Breast epithelium (tissue), 3 donors: ENCODE results near the gene DUOX2.
A peak's percentile ranks its signal among the peaks of the same experiment; 100 is the strongest.

ENCODE experiments used
- POLR2A ChIP-seq: fragments of 450-650 bp; IDR thresholded peaks from one replicate; pipeline ENCODE4 v1.6.1; 2016; ENCODE audit warnings: antibody characterized with exemption, mild to moderate bottlenecking, moderate library complexity
- TF ChIP-seq, protein P1 (sequence below), 3 donors: fragments of 450-650 bp; IDR thresholded peaks; one replicate each; pipeline ENCODE4 v1.5.1; 2016 to 2017; ENCODE audit warnings: antibody characterized with exemption in 3 of 3, mild to moderate bottlenecking in 3 of 3, moderate library complexity in 3 of 3

DNA sequence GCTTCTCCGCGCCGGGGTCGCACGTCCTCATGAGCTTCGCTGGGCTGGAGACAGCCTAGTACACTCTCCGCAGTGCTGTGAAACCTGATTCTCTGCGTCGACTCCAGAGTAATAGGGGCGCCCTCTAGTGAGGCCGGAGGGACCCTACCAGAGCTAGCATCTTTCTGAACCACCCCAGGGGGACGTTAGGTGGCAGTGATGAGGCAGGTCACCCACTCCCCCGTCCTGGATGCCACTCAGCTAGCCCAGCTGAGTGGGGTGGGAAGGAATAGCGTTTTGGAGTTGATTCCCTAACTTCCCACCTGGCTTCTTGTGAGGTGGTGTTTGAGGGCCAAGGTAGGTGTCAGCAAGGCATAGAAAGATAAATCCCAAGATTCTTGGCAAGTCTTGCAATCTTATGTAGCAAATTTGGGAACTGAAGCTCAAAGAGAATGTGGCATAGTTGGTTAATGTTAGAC is 4.2 kb upstream of the DUOX2 start:
- TF ChIP-seq, protein P1, sequence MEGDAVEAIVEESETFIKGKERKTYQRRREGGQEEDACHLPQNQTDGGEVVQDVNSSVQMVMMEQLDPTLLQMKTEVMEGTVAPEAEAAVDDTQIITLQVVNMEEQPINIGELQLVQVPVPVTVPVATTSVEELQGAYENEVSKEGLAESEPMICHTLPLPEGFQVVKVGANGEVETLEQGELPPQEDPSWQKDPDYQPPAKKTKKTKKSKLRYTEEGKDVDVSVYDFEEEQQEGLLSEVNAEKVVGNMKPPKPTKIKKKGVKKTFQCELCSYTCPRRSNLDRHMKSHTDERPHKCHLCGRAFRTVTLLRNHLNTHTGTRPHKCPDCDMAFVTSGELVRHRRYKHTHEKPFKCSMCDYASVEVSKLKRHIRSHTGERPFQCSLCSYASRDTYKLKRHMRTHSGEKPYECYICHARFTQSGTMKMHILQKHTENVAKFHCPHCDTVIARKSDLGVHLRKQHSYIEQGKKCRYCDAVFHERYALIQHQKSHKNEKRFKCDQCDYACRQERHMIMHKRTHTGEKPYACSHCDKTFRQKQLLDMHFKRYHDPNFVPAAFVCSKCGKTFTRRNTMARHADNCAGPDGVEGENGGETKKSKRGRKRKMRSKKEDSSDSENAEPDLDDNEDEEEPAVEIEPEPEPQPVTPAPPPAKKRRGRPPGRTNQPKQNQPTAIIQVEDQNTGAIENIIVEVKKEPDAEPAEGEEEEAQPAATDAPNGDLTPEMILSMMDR (IDR thresholded peaks at IDR 0.05), result peak; percentile 65 to 94 (median 79)
- no peak for TF ChIP-seq POLR2A
